A549 (cell line): Measurements from ENCODE around the gene CYP2E1.

Experiments used
- CBX8 ChIP-seq: fragments of 200-600 bp; sonication (generic); IDR thresholded peaks from 2 replicates; pipeline ENCODE4 v1.6.1; 2016
- ESRRA ChIP-seq: fragments of 150-350 bp; IDR thresholded peaks from 2 replicates; pipeline ENCODE4 v1.6.1; 2014; ENCODE audit warnings: mild to moderate bottlenecking, low read length, borderline replicate concordance
- HDAC2 ChIP-seq: fragments of 200-600 bp; sonication (generic); IDR thresholded peaks from 2 replicates; pipeline ENCODE4 v1.6.1; 2016
- KDM1A ChIP-seq: fragments of 200-600 bp; sonication (generic); IDR thresholded peaks from 2 replicates; pipeline ENCODE4 v1.6.1; 2016; ENCODE audit warnings: low read depth, mild to moderate bottlenecking
- POLR2A ChIP-seq: IDR thresholded peaks from 2 replicates; pipeline ENCODE4 v1.6.1; 2012; ENCODE audit warnings: mild to moderate bottlenecking, low read length
- RAD21 ChIP-seq, 2 experiments: fragments of >200 bp in 1 of 2; sonication (Bioruptor Twin) in 1 of 2; formaldehyde crosslinking in 1 of 2; IDR thresholded peaks in 1 of 2; conservative IDR thresholded peaks in 1 of 2; 2 replicates in 1 of 2; 3 replicates in 1 of 2; pipeline ENCODE4 v1.6.1; 2012 to 2018; ENCODE audit warnings: inconsistent platforms in 1 of 2
- RFX5 ChIP-seq: fragments of 450-650 bp; IDR thresholded peaks from 2 replicates; pipeline ENCODE4 v1.7.1; 2014; ENCODE audit warnings: antibody characterized with exemption, mild to moderate bottlenecking, moderate library complexity
- TF ChIP-seq, protein P1 (sequence below): fragments of >200 bp; sonication (Bioruptor Twin); formaldehyde crosslinking; IDR thresholded peaks from 3 replicates; pipeline ENCODE4 v1.5.1; 2016
- TF ChIP-seq, protein P2 (sequence below): fragments of >200 bp; sonication (Bioruptor Twin); formaldehyde crosslinking; IDR thresholded peaks from 3 replicates; pipeline ENCODE4 v1.6.1; 2016

DNA sequence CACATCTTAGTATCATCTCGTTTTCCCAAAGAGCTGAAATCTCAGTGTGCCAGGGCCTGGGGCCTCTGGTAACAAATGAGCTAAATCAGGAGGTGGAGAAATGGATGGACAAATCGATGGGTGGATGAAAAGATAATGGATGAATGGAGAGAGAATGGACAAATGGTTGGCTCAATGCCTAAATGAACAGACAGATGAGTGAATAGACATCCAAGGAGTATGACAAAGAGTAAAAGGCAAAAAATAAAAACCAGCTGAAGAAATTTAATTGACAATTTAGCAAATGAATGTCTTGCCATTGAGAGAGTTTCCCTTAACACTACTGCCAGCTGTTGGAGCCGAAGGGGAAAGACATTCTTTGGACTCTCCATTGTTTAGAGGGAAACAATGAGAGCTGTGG is 30.2 kb downstream of the CYP2E1 start:
- TF ChIP-seq RFX5 (no peak), HDAC2 (no peak), ESRRA (no peak), CBX8 (no peak), POLR2A (no peak), RAD21 (conservative IDR thresholded peaks at IDR 0.05 in 1 of 2, IDR thresholded peaks at IDR 0.05 in 1 of 2) (no peak), KDM1A (no peak)
- TF ChIP-seq, protein P1, sequence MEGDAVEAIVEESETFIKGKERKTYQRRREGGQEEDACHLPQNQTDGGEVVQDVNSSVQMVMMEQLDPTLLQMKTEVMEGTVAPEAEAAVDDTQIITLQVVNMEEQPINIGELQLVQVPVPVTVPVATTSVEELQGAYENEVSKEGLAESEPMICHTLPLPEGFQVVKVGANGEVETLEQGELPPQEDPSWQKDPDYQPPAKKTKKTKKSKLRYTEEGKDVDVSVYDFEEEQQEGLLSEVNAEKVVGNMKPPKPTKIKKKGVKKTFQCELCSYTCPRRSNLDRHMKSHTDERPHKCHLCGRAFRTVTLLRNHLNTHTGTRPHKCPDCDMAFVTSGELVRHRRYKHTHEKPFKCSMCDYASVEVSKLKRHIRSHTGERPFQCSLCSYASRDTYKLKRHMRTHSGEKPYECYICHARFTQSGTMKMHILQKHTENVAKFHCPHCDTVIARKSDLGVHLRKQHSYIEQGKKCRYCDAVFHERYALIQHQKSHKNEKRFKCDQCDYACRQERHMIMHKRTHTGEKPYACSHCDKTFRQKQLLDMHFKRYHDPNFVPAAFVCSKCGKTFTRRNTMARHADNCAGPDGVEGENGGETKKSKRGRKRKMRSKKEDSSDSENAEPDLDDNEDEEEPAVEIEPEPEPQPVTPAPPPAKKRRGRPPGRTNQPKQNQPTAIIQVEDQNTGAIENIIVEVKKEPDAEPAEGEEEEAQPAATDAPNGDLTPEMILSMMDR: no peak
- TF ChIP-seq, protein P2, sequence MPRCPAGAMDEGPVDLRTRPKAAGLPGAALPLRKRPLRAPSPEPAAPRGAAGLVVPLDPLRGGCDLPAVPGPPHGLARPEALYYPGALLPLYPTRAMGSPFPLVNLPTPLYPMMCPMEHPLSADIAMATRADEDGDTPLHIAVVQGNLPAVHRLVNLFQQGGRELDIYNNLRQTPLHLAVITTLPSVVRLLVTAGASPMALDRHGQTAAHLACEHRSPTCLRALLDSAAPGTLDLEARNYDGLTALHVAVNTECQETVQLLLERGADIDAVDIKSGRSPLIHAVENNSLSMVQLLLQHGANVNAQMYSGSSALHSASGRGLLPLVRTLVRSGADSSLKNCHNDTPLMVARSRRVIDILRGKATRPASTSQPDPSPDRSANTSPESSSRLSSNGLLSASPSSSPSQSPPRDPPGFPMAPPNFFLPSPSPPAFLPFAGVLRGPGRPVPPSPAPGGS: no peak
